ENCODE data around the gene LHX1.

Gene LHX1

GRCh38 chr17:36939052-36939801, 2.0 kb downstream of the LHX1 start:
- no peak for DNase-seq (ENCODE audit: low read depth)

DNA sequence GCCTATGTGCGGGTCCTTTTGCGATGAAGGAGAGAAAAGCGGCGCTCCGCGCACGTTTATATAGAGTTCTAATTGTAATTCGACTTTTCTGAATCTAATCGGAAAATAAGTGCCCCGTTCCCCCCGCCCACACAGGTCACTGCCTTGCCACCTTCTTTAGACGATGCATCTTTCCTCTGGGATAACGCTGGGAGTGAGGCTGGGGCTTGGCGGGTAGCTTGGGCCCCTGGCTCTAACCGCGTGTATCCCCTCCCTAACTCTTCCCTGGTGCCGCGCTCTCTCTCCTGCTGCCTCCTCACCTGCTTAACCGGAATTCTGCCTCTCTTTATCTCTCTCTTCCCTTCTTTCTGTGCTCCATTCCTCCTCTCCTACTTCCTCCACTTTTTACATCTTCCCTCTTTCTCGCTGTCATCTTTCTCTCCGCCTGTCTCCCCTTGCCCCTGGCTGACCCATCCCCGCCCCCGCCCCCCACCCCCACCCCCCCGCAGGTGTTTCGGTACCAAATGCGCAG, 2.6 kb downstream of the LHX1 start:
- no peak for DNase-seq (ENCODE audit: low read depth)

DNA sequence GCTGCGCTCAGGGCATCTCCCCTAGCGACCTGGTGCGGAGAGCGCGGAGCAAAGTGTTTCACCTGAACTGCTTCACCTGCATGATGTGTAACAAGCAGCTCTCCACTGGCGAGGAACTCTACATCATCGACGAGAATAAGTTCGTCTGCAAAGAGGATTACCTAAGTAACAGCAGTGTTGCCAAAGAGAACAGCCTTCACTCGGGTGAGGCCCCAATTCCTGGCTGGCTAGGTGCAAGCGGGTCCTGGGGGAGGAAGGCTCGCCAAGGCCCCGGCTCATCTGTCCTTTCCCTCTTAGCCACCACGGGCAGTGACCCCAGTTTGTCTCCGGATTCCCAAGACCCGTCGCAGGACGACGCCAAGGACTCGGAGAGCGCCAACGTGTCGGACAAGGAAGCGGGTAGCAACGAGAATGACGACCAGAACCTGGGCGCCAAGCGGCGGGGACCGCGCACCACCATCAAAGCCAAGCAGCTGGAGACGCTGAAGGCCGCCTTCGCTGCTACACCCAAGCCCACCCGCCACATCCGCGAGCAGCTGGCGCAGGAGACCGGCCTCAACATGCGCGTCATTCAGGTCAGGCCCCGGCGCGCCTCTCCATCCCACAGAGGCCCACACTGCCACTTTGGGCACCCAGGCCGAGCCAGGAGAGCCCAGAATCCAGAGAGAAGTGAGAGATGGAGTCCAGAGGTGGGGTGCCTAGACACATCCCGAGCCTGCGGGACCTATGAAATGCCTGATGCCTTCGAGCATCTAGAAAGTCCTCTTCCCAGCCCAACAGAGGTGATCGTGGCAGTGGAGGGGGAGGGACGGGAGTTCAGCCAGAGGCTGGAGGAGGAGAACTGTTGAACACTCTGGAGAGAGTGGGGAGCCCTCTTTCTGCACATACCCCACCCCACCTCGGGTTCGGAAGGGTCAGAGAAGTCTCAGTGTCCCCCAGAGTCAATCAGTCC, 3.3 kb downstream of the LHX1 start:
- DNase-seq (ENCODE audit: low read depth) = no peak

DNA sequence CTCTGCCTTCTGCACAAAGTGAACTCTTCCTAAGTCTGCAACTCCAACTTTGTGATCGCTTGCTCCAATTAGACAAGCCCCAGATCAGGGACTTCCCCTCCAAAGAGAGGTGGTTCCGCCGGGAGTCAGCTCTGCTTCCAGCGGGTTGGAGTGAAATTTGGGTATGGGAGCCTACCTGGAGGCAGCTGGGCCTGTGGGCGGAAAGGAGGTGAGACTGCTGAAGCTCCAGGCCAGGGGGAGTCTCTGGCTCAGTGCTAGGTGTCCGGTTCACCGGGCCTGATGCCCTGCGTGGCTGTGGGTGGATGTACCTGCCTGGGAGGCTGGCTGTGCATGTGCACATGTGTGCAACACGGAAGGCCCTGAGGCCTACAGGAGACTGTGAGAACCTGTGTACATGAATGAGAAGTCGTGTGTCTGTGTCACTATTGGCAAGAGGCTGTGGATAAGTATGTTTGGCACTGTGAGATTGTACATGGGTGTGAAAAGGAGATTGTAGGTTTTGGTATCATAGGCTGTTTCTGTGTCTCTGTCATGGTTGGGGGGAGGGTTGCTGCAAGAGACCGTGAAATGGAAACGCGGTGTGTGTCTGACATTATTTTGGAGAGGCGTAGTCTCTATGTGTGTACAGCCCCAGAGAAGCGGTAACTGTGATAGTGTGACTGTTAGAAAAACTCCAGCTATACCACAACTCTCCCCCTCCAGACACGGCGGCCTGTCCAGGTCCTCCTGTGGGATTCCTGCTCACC, 4.2 kb downstream of the LHX1 start:
- DNase-seq (ENCODE audit: low read depth) = no peak

DNA sequence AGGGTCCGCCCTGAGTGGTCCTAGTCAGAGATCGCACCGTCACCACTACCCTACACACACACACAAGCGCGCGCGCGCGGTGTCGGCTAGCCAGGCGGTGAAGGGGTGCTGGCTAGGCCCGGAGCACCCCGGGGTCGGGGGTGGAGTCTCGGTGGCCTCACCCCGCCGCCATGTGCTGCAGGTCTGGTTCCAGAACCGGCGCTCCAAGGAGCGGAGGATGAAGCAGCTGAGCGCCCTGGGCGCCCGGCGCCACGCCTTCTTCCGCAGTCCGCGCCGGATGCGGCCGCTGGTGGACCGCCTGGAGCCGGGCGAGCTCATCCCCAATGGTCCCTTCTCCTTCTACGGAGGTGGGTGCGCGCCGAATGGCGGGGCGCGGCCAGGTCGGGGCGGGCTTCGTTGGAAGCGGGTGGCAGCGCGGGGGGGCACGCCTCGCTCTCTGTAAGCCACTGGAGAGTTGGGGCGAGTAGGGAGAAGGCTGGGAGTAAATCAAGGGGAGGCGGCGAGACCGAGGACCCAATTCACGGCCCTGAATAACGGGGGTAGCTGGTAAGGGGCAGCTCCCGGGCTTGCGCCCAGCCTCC, 4.8 kb downstream of the LHX1 start:
- no peak for DNase-seq (ENCODE audit: low read depth)

GRCh38 chr17:36942631-36943125, 5.4 kb downstream of the LHX1 start:
- no peak for DNase-seq (ENCODE audit: low read depth)

DNA sequence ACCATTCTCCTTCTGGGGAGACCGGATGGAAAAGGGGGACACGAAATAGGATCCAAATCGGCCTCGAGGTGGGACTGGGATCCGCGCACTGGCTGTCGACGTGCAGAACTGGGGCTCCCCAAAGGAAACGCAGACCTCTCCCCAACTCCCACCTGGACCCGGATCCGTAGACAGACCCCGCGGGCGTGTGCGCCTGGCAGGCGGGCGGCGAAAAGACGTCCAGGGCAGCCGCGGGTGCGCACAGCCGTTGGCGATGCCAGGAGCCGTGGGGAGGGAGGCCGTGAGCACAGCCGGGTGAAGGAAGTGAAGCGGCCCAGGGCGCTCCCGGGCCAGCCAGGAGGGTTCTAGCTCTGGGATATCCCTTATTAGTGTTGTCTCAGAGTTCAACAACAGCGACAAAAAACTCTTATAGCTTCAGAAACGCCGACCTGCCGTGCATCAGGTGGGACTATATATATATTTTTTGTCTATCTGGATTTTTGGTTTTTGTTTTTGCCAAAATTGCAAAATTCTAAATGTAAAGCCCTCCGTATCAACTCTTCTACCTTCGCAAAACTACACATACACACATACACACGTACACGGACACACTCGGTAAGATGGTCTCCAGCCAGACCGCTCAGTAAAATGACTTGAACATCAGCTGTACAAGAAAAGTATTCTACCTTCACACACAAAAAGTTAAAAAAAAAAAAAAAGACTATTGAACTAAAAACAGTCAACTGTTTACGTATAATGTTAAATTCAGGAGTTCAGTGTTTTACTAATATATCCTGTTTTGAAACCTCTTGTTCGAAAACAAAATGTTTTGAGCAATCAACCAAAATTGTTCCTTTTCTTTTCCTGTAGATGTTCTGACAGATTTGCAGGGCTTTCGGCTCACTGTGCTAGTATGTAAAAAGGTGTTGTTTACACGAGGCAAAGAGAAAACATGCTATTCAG, 6.2 kb downstream of the LHX1 start:
- no peak for DNase-seq (ENCODE audit: low read depth)

- no peak for DNase-seq (ENCODE audit: low read depth)
Measured at GRCh38 chr17:36944553-36944952, 7.3 kb downstream of the LHX1 start.

- no peak for DNase-seq (ENCODE audit: low read depth)
Measured at GRCh38 chr17:36945140-36945539, 7.9 kb downstream of the LHX1 start.

DNA sequence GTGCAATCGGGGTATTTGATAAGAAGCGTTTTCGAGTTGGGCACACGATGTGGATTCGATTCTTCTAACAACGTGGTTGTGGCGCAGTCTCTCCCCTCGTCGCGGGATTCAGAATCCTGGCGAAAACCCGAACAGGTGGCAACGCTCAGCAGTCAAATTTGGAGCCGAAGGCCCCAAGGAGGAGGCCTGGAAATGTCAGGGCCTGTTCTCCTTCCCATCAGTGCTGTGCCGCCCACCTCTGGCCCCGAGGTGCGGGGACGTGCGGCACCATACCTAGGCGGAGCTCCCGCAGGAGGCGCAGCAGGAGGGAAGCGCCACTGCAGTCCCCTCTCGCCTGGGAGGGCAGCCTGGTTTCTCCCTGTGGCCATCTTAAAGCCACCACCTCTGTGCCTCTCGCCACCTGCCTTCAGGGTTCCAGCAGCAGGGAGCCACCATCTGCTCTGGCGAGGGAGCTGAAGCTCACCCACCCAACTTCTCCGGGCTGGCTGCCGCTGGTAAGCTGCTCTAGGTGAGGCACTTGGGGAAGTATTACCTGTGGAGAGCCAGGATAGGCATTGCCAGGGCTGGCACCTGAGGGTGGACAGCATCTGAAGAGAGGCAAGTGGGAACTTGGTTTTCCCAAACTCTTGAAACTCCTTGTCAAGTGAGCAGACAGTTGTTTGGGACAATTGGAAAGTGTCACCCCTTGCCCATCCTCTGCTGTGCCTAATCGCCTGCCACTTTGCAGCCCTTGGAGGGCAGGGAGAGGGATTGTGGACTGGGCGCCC, 8.9 kb downstream of the LHX1 start:
- DNase-seq (ENCODE audit: low read depth) = no peak

GRCh38 chr17:36946726-36947091, 9.4 kb downstream of the LHX1 start:
- no peak for DNase-seq (ENCODE audit: low read depth)

DNA sequence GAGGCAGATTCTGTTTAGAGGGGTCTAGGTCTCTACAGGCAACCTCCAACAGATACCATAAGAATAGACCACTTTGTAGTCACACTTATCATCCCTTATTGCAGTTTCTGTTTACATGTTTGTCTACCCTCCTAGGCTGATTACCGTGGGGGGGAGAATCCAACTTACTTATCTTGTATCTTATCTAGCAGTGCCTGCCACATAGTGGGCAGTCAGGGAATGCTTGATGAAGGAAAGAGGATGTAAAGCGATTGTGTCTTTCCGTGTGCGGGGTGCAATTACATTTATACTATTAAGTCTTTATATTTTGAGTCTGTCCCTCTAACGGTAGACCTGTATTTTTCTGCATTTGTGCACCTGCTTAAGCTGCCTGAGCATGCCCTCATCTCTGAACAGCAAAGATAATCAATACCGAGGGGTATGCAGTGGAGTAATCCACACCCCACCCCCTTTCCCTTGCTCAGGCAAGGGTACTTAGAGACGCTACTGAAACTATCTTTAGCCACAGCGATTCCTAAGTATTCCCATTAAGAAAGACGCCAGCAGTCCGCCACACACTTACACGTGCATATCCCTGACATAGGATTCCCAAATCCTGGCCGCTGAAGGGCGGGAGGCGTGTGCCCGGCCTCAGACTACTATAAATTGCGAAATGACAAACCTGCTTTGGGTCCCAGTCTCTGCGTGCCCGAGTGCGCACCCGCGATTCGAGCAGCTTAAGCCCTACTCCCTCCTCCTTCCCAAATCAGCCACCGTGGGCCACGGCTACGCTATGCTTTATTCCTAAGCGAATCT, 10.8 kb downstream of the LHX1 start:
- no peak for DNase-seq (ENCODE audit: low read depth)

- DNase-seq (ENCODE audit: low read depth) = peak; percentile 91
Measured at GRCh38 chr17:36948717-36949460, 11.6 kb downstream of the LHX1 start, which contains the start of gene AATF. TSS of gene AATF (plus strand) at chr17:36948954. CDS start at chr17:36949126, 172 bp downstream.

DNA sequence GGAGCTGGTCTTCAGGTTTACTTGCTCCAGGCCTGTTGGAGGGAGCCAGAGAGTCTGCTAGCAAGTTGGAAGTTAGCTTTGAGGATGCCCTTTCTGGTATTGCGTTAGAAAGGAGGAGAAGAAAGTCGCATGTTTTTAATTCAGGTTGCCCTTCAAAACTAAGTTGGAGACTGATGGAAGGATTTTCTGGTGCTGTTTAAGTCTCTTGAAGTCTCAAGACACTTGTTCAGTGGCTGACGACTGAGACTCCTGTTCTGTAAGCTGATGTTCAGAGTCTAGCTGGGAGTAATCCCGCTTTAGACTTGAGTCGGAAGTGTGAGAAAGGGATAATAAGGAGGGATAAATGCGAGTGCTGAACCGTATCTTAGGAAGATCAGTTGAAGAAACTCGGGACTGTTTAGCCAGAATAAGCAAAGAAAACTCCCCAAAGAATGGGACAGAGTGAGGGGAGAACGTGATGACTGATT, 12.2 kb downstream of the LHX1 start:
- peak; percentile 18 for DNase-seq (ENCODE audit: low read depth)

DNA sequence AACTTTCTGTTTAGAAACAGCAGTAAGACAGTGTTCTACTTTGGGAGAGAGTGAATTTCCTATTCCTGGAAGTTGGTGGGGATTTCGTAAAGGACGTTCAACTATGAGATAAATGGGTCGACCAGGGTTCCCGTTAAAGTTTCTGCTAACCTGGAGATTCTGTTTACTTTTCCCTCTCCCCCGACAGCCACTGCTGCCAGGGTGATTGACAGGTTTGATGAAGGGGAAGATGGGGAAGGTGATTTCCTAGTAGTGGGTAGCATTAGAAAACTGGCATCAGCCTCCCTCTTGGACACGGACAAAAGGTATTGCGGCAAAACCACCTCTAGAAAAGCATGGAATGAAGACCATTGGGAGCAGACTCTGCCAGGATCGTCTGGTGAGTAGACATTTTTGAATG, 12.8 kb downstream of the LHX1 start:
- no peak for DNase-seq (ENCODE audit: low read depth)

- no peak for DNase-seq (ENCODE audit: low read depth)
Measured at GRCh38 chr17:36951084-36951789, 14.0 kb downstream of the LHX1 start.

GRCh38 chr17:36971508-36971907, 34.2 kb downstream of the LHX1 start:
- no peak for DNase-seq (ENCODE audit: low read depth)

Measured in stromal cell of bone marrow (primary cell).